UCSD-AML1 (cell line): ENCODE data around the gene UBR2.
"Not testable (repeated sequence)": the region's sequence is repeated elsewhere in the genome, so short reads cannot be mapped to it uniquely, and the experiment has no call there.

ENCODE experiments used
- DNase-seq: peaks from one replicate; lab custom pipeline; 2025; ENCODE audit not compliant: unreplicated experiment; lab: John Stamatoyannopoulos, UW

The UBR2 gene

GRCh38 chr6:42726485-42727086 lies 162.8 kb downstream of the UBR2 start:
- DNase-seq = peak; percentile 30

GRCh38 chr6:42727087-42727611 lies 163.3 kb downstream of the UBR2 start:
- no peak for DNase-seq

GRCh38 chr6:42727627-42728026 lies 163.8 kb downstream of the UBR2 start:
- no peak for DNase-seq

GRCh38 chr6:42729731-42730130 lies 165.9 kb downstream of the UBR2 start:
- no peak for DNase-seq

- DNase-seq = not testable (repeated sequence)
These were observed 170.1 kb downstream of the UBR2 start for GRCh38 chr6:42733867-42734481.

GRCh38 chr6:42735976-42736375 lies 172.1 kb downstream of the UBR2 start:
- DNase-seq = no peak

- no peak for DNase-seq
These were observed 176.9 kb downstream of the UBR2 start for GRCh38 chr6:42740725-42741124.

GRCh38 chr6:42742116-42742894 lies 178.5 kb downstream of the UBR2 start:
- no peak for DNase-seq
